HEK293 (cell line): ENCODE data around the gene MESP2.

Experiments used
- CTCF ChIA-PET: fragments of 350-600 bp; formaldehyde crosslinking; extraction: SDS; loops from one replicate; lab custom pipeline; 2021; ENCODE audit warnings: antibody characterized with exemption; lab: Yijun Ruan, JAX
- POLR2A ChIA-PET: fragments of 300-600 bp; formaldehyde crosslinking; extraction: SDS; loops from one replicate; lab custom pipeline; 2020; ENCODE audit warnings: antibody characterized with exemption, inconsistent platforms; lab: Yijun Ruan, JAX
- H3K27ac ChIP-seq: fragments of 200-500 bp; sonication (Bioruptor generic); 2 replicates; pipeline ENCODE4 v1.5.1; 2014; ENCODE audit warnings: low read depth, low read length, control low read depth, inconsistent platforms; ENCODE audit errors: extremely low read depth
- H3K36me3 ChIP-seq, 2 experiments: fragments of 200-500 bp in 1 of 2; sonication (Bioruptor generic) in 1 of 2; 1 replicate in 1 of 2; 2 replicates in 1 of 2; pipeline ENCODE4 v1.5.1; 2014 to 2017; ENCODE audit warnings: inconsistent platforms in 2 of 2, low read length in 2 of 2; ENCODE audit not compliant: control insufficient read depth in 2 of 2, insufficient read depth in 1 of 2
- H3K4me1 ChIP-seq: fragments of 200-500 bp; sonication (Bioruptor generic); 2 replicates; pipeline ENCODE4 v1.5.1; 2014; ENCODE audit warnings: mild to moderate bottlenecking, low read length, inconsistent platforms; ENCODE audit not compliant: control insufficient read depth, insufficient read depth
- H3K4me3 ChIP-seq: 2 replicates; pipeline ENCODE4 v1.5.1; 2011; ENCODE audit warnings: low read depth, mild to moderate bottlenecking, control low read depth, low read length, moderate library complexity
- H3K9me3 ChIP-seq: fragments of 200-500 bp; sonication (Bioruptor generic); 2 replicates; pipeline ENCODE4 v1.5.1; 2014; ENCODE audit warnings: low read depth, low read length, inconsistent platforms; ENCODE audit not compliant: control insufficient read depth, insufficient read depth
- GLI2 ChIP-seq: fragments of 450-650 bp; formaldehyde crosslinking; IDR thresholded peaks from 2 replicates; pipeline ENCODE4; 2017; ENCODE audit warnings: missing biosample characterization, missing genetic modification characterization, low read depth, borderline replicate concordance
- IKZF3 ChIP-seq: fragments of 450-650 bp; IDR thresholded peaks from 2 replicates; pipeline ENCODE4 v1.5.0; 2018; ENCODE audit warnings: missing biosample characterization, mild to moderate bottlenecking, missing genetic modification characterization, moderate library complexity
- KLF10 ChIP-seq: fragments of 450-650 bp; IDR thresholded peaks from 2 replicates; pipeline ENCODE4 v1.5.1; 2018; ENCODE audit warnings: missing biosample characterization, mild to moderate bottlenecking, missing genetic modification characterization
- KLF9 ChIP-seq: fragments of 450-650 bp; formaldehyde crosslinking; IDR thresholded peaks from 2 replicates; pipeline ENCODE4 v1.5.1; 2016; ENCODE audit warnings: missing biosample characterization, missing genetic modification characterization, low read depth
- ZBTB21 ChIP-seq: fragments of 450-650 bp; formaldehyde crosslinking; IDR thresholded peaks from 2 replicates; pipeline ENCODE4 v1.5.1; 2017; ENCODE audit warnings: missing biosample characterization, missing genetic modification characterization
- ZFHX2 ChIP-seq: fragments of 450-650 bp; formaldehyde crosslinking; conservative IDR thresholded peaks from 2 replicates; pipeline ENCODE4 v1.5.1; 2016; ENCODE audit warnings: missing biosample characterization, missing genetic modification characterization
- ZFP3 ChIP-seq: fragments of 450-650 bp; formaldehyde crosslinking; IDR thresholded peaks from 2 replicates; pipeline ENCODE4 v1.5.1; 2016; ENCODE audit warnings: low read depth, missing biosample characterization, missing genetic modification characterization
- ZFP69B ChIP-seq: fragments of 450-650 bp; formaldehyde crosslinking; IDR thresholded peaks from 2 replicates; pipeline ENCODE4 v1.5.1; 2016; ENCODE audit warnings: missing biosample characterization, missing genetic modification characterization
- ZIC2 ChIP-seq: fragments of 450-650 bp; formaldehyde crosslinking; IDR thresholded peaks from 2 replicates; pipeline ENCODE4 v1.5.1; 2016; ENCODE audit warnings: missing biosample characterization, missing genetic modification characterization
- ZNF114 ChIP-seq: fragments of 450-650 bp; formaldehyde crosslinking; IDR thresholded peaks from 2 replicates; pipeline ENCODE4 v1.5.0; 2017; ENCODE audit warnings: missing biosample characterization, missing genetic modification characterization
- ZNF2 ChIP-seq: fragments of 450-650 bp; formaldehyde crosslinking; IDR thresholded peaks from 2 replicates; pipeline ENCODE4 v1.5.1; 2016; ENCODE audit warnings: missing biosample characterization, missing genetic modification characterization
- ZNF214 ChIP-seq: fragments of 450-650 bp; formaldehyde crosslinking; IDR thresholded peaks from 2 replicates; pipeline ENCODE4 v1.5.1; 2017; ENCODE audit warnings: missing biosample characterization, mild to moderate bottlenecking, missing genetic modification characterization, borderline replicate concordance
- ZNF223 ChIP-seq: fragments of 450-650 bp; formaldehyde crosslinking; IDR thresholded peaks from 2 replicates; pipeline ENCODE4 v1.5.1; 2016; ENCODE audit warnings: missing biosample characterization, missing genetic modification characterization
- ZNF24 ChIP-seq: fragments of 450-650 bp; formaldehyde crosslinking; IDR thresholded peaks from 2 replicates; pipeline ENCODE4 v1.5.1; 2016; ENCODE audit warnings: missing biosample characterization, missing genetic modification characterization
- ZNF394 ChIP-seq: fragments of 450-650 bp; formaldehyde crosslinking; IDR thresholded peaks from 2 replicates; pipeline ENCODE4 v1.5.1; 2016; ENCODE audit warnings: missing biosample characterization, missing genetic modification characterization, mild to moderate bottlenecking, moderate library complexity, borderline replicate concordance
- ZNF514 ChIP-seq: fragments of 450-650 bp; formaldehyde crosslinking; IDR thresholded peaks from 2 replicates; pipeline ENCODE4 v1.5.1; 2016; ENCODE audit warnings: missing biosample characterization, missing genetic modification characterization
- ZNF548 ChIP-seq: fragments of 450-650 bp; formaldehyde crosslinking; IDR thresholded peaks from 2 replicates; pipeline ENCODE4 v1.5.1; 2016; ENCODE audit warnings: missing biosample characterization, missing genetic modification characterization
- ZNF549 ChIP-seq: fragments of 450-650 bp; IDR thresholded peaks from 2 replicates; pipeline ENCODE4 v1.5.1; 2018; ENCODE audit warnings: missing biosample characterization, missing genetic modification characterization, mild to moderate bottlenecking, inconsistent platforms, moderate library complexity
- ZNF558 ChIP-seq: fragments of 450-650 bp; formaldehyde crosslinking; IDR thresholded peaks from 2 replicates; pipeline ENCODE4 v1.5.1; 2016; ENCODE audit warnings: missing biosample characterization, missing genetic modification characterization
- ZNF560 ChIP-seq: fragments of 450-650 bp; formaldehyde crosslinking; IDR thresholded peaks from 2 replicates; pipeline ENCODE4 v1.5.1; 2017; ENCODE audit warnings: missing biosample characterization, missing genetic modification characterization, borderline replicate concordance
- ZNF571 ChIP-seq: fragments of 450-650 bp; formaldehyde crosslinking; IDR thresholded peaks from 2 replicates; pipeline ENCODE4 v1.5.0; 2017; ENCODE audit warnings: missing biosample characterization, missing genetic modification characterization
- ZNF677 ChIP-seq: fragments of 450-650 bp; IDR thresholded peaks from 2 replicates; pipeline ENCODE4 v1.5.0; 2018; ENCODE audit warnings: missing biosample characterization, mild to moderate bottlenecking, missing genetic modification characterization, moderate library complexity
- ZNF701 ChIP-seq: fragments of 450-650 bp; formaldehyde crosslinking; IDR thresholded peaks from 2 replicates; pipeline ENCODE4 v1.5.1; 2016; ENCODE audit warnings: missing biosample characterization, missing genetic modification characterization
- TF ChIP-seq, protein P1 (sequence below): fragments of 450-650 bp; formaldehyde crosslinking; IDR thresholded peaks from 2 replicates; pipeline ENCODE4 v1.5.1; 2016; ENCODE audit warnings: missing biosample characterization, missing genetic modification characterization
- TF ChIP-seq, protein P2 (sequence below): fragments of 450-650 bp; formaldehyde crosslinking; IDR thresholded peaks from 2 replicates; pipeline ENCODE4 v1.5.1; 2016; ENCODE audit warnings: missing biosample characterization, missing genetic modification characterization
- TF ChIP-seq, protein P3 (sequence below): fragments of 450-650 bp; formaldehyde crosslinking; IDR thresholded peaks from 2 replicates; pipeline ENCODE4 v1.5.1; 2016; ENCODE audit warnings: missing biosample characterization, missing genetic modification characterization
- TF ChIP-seq, protein P4 (sequence below): fragments of 450-650 bp; formaldehyde crosslinking; IDR thresholded peaks from 2 replicates; pipeline ENCODE4 v1.5.1; 2017; ENCODE audit warnings: missing biosample characterization, missing genetic modification characterization

MESP2 gene

DNA sequence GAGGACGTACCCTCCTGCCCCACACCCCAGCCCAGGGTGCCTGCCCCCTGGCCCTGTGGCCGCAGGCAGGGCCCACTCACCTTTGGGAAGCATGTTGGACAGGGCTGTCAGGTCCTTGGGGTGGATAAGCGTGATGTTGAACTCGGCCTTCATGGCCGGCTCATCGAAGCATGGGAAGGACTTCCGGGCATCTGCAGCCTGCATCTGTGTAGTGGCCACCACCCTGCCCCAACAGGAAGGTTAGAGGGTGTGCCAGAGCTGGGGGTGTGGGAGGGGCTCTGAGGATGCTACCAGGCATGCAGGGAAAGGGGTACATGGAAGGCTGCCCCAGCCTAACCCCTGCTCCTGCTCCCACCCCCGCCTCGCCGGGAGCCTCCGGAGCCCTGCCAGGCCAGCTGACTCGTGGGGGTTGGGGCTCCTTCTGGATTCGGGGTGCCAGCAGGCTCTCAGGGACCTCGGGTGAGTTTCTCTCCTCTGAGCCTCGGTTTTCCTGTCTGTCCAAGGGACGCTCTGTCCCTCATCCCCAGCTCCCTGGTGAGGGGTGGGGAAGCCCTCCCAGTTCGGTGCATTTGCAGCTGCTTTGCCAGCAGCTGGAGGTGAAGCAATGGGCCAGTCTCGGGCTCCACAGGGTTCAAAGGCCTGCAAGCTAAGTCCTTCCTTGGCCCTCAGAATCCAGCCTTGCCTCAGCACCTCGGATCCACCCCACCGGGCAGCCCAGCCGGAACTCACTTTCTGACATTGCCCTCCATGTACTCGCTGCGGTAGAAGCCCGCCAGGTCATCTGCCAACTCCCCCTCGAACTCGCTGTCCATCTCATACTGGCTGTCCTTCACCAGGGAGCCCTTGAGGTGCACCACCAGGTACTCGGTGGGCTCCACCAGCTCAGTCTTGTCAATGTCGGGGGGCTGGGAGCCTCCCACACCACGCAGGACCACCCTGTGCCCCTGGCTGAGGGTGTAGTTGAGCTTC is 29.4 kb downstream of the MESP2 start:
- H3K4me3 ChIP-seq, result no peak overlapping the region
- CTCF ChIA-PET, result no interaction called here
- TF ChIP-seq ZFP69B (tag by site-specific recombination) (no peak), ZNF24 (tag by site-specific recombination) (no peak), KLF9 (tag by site-specific recombination) (no peak), ZNF677 (no peak), ZNF558 (tag by site-specific recombination) (no peak), ZNF394 (no peak), ZNF114 (tag by site-specific recombination) (no peak), ZFP3 (tag by site-specific recombination) (no peak)
- no peaks in the 10 kb centered on the region for H3K9me3 ChIP-seq
- H3K27ac ChIP-seq, result no peak overlapping the region
- no peaks in the 10 kb centered on the region for H3K36me3 ChIP-seq
- H3K4me1 ChIP-seq, result no peaks in the 10 kb centered on the region
- POLR2A ChIA-PET, result no interaction called here

DNA sequence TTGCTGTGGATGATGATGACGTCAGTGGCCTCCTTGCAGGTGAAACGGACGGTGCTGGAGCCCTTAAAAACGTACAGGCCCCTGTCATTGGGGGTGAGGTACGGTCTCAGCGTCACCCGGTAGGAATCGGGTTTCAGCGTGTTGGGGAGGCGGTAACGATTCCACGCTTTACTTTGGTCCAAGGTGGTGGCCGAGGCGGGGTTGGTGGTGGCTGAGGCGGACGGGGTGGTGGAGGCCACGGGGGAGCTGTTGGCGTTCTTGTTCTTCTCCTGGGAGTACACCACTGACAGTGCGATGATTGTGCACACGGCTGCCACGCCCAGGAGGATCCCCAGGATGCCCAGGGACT is 30.1 kb downstream of the MESP2 start:
- ChIA-PET CTCF (interaction anchor here (0.9 kb wide), 1 partner anchor 46 kb away, joined by 3 read pairs; no protein-coding TSS in a partner anchor), POLR2A (no interaction called here)
- TF ChIP-seq IKZF3 (no peak), ZBTB21 (tag by site-specific recombination) (no peak), ZNF214 (tag by site-specific recombination) (no peak), ZNF514 (tag by site-specific recombination) (no peak), ZNF549 (tag by site-specific recombination) (no peak), KLF10 (tag by site-specific recombination) (no peak), ZNF223 (no peak), ZNF560 (tag by site-specific recombination) (no peak), ZNF548 (tag by site-specific recombination) (no peak), ZNF701 (no peak), ZNF2 (no peak), ZFHX2 (tag by site-specific recombination) (no peak), GLI2 (no peak), ZIC2 (tag by site-specific recombination) (no peak), ZNF571 (tag by site-specific recombination) (no peak)
- TF ChIP-seq, protein P1, sequence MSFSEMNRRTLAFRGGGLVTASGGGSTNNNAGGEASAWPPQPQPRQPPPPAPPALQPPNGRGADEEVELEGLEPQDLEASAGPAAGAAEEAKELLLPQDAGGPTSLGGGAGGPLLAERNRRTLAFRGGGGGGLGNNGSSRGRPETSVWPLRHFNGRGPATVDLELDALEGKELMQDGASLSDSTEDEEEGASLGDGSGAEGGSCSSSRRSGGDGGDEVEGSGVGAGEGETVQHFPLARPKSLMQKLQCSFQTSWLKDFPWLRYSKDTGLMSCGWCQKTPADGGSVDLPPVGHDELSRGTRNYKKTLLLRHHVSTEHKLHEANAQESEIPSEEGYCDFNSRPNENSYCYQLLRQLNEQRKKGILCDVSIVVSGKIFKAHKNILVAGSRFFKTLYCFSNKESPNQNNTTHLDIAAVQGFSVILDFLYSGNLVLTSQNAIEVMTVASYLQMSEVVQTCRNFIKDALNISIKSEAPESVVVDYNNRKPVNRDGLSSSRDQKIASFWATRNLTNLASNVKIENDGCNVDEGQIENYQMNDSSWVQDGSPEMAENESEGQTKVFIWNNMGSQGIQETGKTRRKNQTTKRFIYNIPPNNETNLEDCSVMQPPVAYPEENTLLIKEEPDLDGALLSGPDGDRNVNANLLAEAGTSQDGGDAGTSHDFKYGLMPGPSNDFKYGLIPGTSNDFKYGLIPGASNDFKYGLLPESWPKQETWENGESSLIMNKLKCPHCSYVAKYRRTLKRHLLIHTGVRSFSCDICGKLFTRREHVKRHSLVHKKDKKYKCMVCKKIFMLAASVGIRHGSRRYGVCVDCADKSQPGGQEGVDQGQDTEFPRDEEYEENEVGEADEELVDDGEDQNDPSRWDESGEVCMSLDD (tag by site-specific recombination), result no peak
- TF ChIP-seq, protein P2, sequence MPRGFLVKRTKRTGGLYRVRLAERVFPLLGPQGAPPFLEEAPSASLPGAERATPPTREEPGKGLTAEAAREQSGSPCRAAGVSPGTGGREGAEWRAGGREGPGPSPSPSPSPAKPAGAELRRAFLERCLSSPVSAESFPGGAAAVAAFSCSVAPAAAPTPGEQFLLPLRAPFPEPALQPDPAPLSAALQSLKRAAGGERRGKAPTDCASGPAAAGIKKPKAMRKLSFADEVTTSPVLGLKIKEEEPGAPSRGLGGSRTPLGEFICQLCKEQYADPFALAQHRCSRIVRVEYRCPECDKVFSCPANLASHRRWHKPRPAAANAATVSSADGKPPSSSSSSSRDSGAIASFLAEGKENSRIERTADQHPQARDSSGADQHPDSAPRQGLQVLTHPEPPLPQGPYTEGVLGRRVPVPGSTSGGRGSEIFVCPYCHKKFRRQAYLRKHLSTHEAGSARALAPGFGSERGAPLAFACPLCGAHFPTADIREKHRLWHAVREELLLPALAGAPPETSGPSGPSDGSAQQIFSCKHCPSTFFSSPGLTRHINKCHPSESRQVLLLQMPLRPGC (tag by site-specific recombination), result no peak
- TF ChIP-seq, protein P3, sequence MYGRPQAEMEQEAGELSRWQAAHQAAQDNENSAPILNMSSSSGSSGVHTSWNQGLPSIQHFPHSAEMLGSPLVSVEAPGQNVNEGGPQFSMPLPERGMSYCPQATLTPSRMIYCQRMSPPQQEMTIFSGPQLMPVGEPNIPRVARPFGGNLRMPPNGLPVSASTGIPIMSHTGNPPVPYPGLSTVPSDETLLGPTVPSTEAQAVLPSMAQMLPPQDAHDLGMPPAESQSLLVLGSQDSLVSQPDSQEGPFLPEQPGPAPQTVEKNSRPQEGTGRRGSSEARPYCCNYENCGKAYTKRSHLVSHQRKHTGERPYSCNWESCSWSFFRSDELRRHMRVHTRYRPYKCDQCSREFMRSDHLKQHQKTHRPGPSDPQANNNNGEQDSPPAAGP, result no peak
- TF ChIP-seq, protein P4, sequence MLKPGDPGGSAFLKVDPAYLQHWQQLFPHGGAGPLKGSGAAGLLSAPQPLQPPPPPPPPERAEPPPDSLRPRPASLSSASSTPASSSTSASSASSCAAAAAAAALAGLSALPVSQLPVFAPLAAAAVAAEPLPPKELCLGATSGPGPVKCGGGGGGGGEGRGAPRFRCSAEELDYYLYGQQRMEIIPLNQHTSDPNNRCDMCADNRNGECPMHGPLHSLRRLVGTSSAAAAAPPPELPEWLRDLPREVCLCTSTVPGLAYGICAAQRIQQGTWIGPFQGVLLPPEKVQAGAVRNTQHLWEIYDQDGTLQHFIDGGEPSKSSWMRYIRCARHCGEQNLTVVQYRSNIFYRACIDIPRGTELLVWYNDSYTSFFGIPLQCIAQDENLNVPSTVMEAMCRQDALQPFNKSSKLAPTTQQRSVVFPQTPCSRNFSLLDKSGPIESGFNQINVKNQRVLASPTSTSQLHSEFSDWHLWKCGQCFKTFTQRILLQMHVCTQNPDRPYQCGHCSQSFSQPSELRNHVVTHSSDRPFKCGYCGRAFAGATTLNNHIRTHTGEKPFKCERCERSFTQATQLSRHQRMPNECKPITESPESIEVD, result no peak
- H3K4me3 ChIP-seq, result no peak overlapping the region
- no peaks in the 10 kb centered on the region for H3K4me1 ChIP-seq
- H3K9me3 ChIP-seq, result no peaks in the 10 kb centered on the region
- no peak overlapping the region for H3K27ac ChIP-seq
- no peaks in the 10 kb centered on the region for H3K36me3 ChIP-seq
